SHP77 treated with DMSO at 0.1 percent for 48 hours (cell line): ENCODE results near the gene GLI3.

Source experiments
- DNase-seq: peaks from one replicate; lab custom pipeline; 2025; lab: John Stamatoyannopoulos, UW

The GLI3 gene

GRCh38 chr7:42143711-42144600 lies 93.1 kb downstream of the GLI3 start:
- DNase-seq = no peak

- DNase-seq = no peak
Measured at GRCh38 chr7:42142089-42142488, 94.9 kb downstream of the GLI3 start.

GRCh38 chr7:42139751-42140150 lies 97.3 kb downstream of the GLI3 start:
- DNase-seq = no peak

GRCh38 chr7:42138691-42139090 lies 98.3 kb downstream of the GLI3 start:
- no peak for DNase-seq

GRCh38 chr7:42137941-42138340 lies 99.1 kb downstream of the GLI3 start:
- no peak for DNase-seq

- no peak for DNase-seq
Measured at GRCh38 chr7:42137431-42137830, 99.6 kb downstream of the GLI3 start.

GRCh38 chr7:42135728-42136127 lies 101.3 kb downstream of the GLI3 start:
- DNase-seq = no peak

- no peak for DNase-seq
Measured at GRCh38 chr7:42134276-42134876, 102.6 kb downstream of the GLI3 start.

- no peak for DNase-seq
Measured at GRCh38 chr7:42133321-42133720, 103.7 kb downstream of the GLI3 start.

- DNase-seq = peak; percentile 24
Measured at GRCh38 chr7:42128703-42129102, 108.3 kb downstream of the GLI3 start.

- no peak for DNase-seq
Measured at GRCh38 chr7:42127232-42127622, 109.8 kb downstream of the GLI3 start.

- no peak for DNase-seq
Measured at GRCh38 chr7:42126475-42127231, 110.4 kb downstream of the GLI3 start.

GRCh38 chr7:42125321-42125720 lies 111.7 kb downstream of the GLI3 start:
- DNase-seq = no peak

- DNase-seq = no peak
Measured at GRCh38 chr7:42123716-42124115, 113.3 kb downstream of the GLI3 start.

- no peak for DNase-seq
Measured at GRCh38 chr7:42120191-42120590, 116.8 kb downstream of the GLI3 start.

- DNase-seq = no peak
Measured at GRCh38 chr7:42117201-42117600, 119.8 kb downstream of the GLI3 start.

GRCh38 chr7:42115795-42116194 lies 121.2 kb downstream of the GLI3 start:
- DNase-seq = no peak

GRCh38 chr7:42110333-42110732 lies 126.7 kb downstream of the GLI3 start:
- no peak for DNase-seq

- DNase-seq = no peak
Measured at GRCh38 chr7:42108803-42109528, 128.0 kb downstream of the GLI3 start.

- DNase-seq = no peak
Measured at GRCh38 chr7:42107484-42108240, 129.3 kb downstream of the GLI3 start.

- DNase-seq = no peak
Measured at GRCh38 chr7:42106562-42106961, 130.4 kb downstream of the GLI3 start.
